ENCODE measurements around the gene WDR20.

WDR20 gene

GRCh38 chr14:102195446-102195845, 55.7 kb downstream of the WDR20 start:
- no peak for DNase-seq (ENCODE audit: low read depth in 2 of 2, low spot score in 1 of 2)

- no peak for DNase-seq (ENCODE audit: low read depth in 2 of 2, low spot score in 1 of 2)
These were observed 56.6 kb downstream of the WDR20 start for GRCh38 chr14:102196039-102196901.

- no peak for DNase-seq (ENCODE audit: low read depth in 2 of 2, low spot score in 1 of 2)
These were observed 57.2 kb downstream of the WDR20 start for GRCh38 chr14:102196902-102197230.

GRCh38 chr14:102197317-102197853, 57.7 kb downstream of the WDR20 start:
- no peak for DNase-seq (ENCODE audit: low read depth in 2 of 2, low spot score in 1 of 2)

- no peak for DNase-seq (ENCODE audit: low read depth in 2 of 2, low spot score in 1 of 2)
These were observed 61.1 kb downstream of the WDR20 start for GRCh38 chr14:102200690-102201352.

GRCh38 chr14:102201353-102201738, 61.6 kb downstream of the WDR20 start:
- DNase-seq (ENCODE audit: low read depth in 2 of 2, low spot score in 1 of 2) = no peak

GRCh38 chr14:102201776-102202175, 62.1 kb downstream of the WDR20 start:
- no peak for DNase-seq (ENCODE audit: low read depth in 2 of 2, low spot score in 1 of 2)

GRCh38 chr14:102202944-102203343, 63.2 kb downstream of the WDR20 start:
- DNase-seq (ENCODE audit: low read depth in 2 of 2, low spot score in 1 of 2) = no peak

- no peak for DNase-seq (ENCODE audit: low read depth in 2 of 2, low spot score in 1 of 2)
These were observed 63.7 kb downstream of the WDR20 start for GRCh38 chr14:102203382-102203781.

- no peak for DNase-seq (ENCODE audit: low read depth in 2 of 2, low spot score in 1 of 2)
These were observed 65.9 kb downstream of the WDR20 start for GRCh38 chr14:102205560-102205959.

- no peak for DNase-seq (ENCODE audit: low read depth in 2 of 2, low spot score in 1 of 2)
These were observed 67.2 kb downstream of the WDR20 start for GRCh38 chr14:102206918-102207317.

- DNase-seq (ENCODE audit: low read depth in 2 of 2, low spot score in 1 of 2) = no peak
These were observed 68.2 kb downstream of the WDR20 start for GRCh38 chr14:102207831-102208365.

- no peak for DNase-seq (ENCODE audit: low read depth in 2 of 2, low spot score in 1 of 2)
These were observed 69.0 kb downstream of the WDR20 start for GRCh38 chr14:102208741-102209140.

- DNase-seq (ENCODE audit: low read depth in 2 of 2, low spot score in 1 of 2) = no peak
These were observed 69.7 kb downstream of the WDR20 start for GRCh38 chr14:102209224-102209966.

- DNase-seq (ENCODE audit: low read depth in 2 of 2, low spot score in 1 of 2) = no peak
These were observed 70.8 kb downstream of the WDR20 start for GRCh38 chr14:102210421-102211042.

- DNase-seq (ENCODE audit: low read depth in 2 of 2, low spot score in 1 of 2) = no peak
These were observed 71.5 kb downstream of the WDR20 start for GRCh38 chr14:102211240-102211639.

GRCh38 chr14:102212356-102212755, 72.7 kb downstream of the WDR20 start:
- DNase-seq (ENCODE audit: low read depth in 2 of 2, low spot score in 1 of 2) = no peak

- no peak for DNase-seq (ENCODE audit: low read depth in 2 of 2, low spot score in 1 of 2)
These were observed 73.1 kb downstream of the WDR20 start for GRCh38 chr14:102212845-102213244.

GRCh38 chr14:102213470-102213869, 73.8 kb downstream of the WDR20 start:
- DNase-seq (ENCODE audit: low read depth in 2 of 2, low spot score in 1 of 2) = no peak

GRCh38 chr14:102213984-102214658, 74.4 kb downstream of the WDR20 start:
- no peak for DNase-seq (ENCODE audit: low read depth in 2 of 2, low spot score in 1 of 2)
